CD4-positive, alpha-beta T cell treated with Interleukin-10 for 1 hour (primary cell): ENCODE results near the gene HMCN2.

Experiments
- DNase-seq: peaks from one replicate; pipeline ENCODE4 v3.0.0-alpha.2; 2020

HMCN2 gene

GRCh38 chr9:130454096-130454811, 188.7 kb downstream of the HMCN2 start:
- no peak for DNase-seq

GRCh38 chr9:130454812-130455325, 189.3 kb downstream of the HMCN2 start:
- DNase-seq, result no peak

DNA sequence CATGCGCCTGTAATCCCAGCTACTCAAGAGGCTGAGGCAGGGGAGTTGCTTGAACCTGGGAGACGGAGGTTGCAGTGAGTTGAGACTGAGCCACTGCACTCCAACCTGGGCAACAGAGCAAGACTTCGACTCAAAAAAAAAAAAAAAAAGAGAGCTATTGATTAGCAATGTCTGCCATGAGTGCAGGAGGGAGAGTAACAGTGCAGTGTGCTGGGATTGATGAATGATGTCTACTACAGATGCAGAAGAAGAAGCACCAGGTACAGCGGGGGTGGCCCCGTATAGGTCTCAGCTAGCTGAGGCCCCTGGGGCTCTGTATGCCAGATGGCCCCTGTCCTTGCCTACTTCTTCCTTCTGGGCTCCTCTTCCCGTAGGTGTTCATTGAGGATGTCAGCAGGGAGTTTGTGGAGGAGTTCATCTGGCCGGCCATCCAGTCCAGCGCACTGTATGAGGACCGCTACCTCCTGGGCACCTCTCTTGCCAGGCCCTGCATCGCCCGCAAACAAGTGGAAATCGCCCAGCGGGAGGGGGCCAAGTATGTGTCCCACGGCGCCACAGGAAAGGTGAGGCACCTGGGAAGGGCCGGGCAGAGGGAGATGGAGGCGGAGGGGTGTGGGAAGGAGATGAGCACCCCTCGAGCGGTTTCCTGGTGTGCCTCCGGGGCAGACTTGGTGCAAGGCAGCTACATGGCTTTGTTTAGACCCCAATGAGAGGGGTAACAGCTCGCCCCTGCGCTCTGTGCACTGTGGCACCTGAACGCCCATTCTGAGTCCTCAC, 192.7 kb downstream of the HMCN2 start:
- DNase-seq, result no peak

DNA sequence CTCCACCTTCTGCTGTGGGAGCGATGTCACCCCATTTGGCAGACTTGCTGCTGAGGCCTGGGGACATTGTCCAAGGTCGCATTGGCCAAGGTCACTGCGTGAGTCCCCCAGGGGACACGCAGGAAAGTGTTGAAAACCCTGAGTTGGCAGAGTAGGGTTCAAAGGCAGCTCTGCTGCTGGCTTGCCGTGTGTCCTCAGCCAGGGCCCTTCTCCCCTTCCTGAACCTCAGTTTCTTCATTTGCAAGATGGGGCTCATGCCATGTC, 193.2 kb downstream of the HMCN2 start:
- DNase-seq, result no peak

GRCh38 chr9:130459151-130459550, 193.6 kb downstream of the HMCN2 start:
- DNase-seq, result no peak

DNA sequence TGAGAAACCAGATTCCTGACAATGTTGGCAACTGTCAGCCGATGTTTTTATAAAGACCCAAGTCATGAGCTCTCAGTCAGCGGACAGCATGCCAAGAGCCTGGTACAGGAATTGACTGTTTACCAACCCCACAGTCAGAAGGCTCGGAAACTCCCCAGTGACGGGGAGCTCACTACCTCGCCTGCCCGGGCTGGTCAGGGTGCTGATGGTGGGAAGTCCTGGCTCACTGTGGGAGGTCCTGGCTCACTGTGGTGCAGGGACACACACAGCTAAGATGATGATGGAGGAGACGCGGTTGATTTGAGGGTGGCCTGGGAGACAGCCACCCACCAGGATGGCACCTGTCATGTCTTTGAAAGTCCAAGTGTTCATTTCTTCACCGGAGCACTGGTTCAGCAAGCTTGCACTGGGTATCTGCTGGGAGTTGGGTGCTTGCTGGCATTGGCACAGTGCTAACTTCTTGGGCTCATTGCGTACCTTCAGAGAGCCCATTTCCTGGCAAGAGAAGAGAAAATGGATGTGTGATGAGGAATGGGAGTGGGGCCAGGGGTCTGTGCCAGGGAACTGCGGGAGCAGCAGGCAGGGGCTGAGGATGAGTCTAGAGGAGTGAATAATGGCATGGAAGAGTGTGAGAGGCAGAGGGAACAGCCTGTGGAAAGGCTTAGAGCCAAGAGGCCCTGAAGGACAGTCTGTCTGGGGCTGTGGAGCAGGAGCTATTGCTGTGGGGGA, 194.5 kb downstream of the HMCN2 start:
- no peak for DNase-seq

DNA sequence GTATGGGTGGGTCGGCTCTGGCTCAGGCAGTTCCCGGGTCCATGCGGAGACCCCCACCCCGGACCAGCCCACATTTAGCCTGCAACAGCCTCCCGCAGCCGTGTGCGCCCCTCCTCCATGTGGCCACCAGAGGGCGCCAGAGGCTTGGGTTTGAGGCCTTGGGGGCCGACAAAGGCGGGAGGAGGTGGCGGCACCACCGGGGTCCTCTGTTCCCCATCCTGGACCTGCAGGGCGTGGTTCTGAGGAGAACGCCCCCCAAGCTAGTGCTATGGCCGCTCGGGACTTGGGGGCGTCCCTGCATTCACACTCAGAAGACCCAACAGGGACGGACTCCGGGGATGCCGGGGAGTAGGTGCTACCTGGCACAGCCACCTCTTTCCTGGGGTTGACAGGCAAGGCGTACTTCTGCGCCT, 195.7 kb downstream of the HMCN2 start:
- DNase-seq, result peak; percentile 63

DNA sequence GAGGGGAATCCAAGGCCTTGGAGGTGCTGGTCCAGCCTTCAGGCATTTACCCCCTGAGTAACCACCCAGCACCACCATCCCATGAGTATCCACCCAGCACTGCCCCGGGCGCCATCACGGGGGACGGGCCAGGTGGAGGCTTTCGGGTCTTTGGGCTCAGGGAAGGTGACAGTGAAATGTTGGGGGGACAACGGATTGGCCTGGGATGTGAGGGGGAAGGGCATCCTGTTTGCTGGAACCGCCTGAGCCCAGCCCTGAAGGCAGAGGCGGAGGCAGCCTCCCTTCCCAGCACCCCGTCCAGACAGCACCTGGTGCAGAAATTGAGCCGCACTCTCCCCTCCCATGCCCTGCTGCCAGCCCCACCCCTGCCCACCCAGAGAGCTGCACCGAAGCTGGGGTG, 196.2 kb downstream of the HMCN2 start:
- no peak for DNase-seq

DNA sequence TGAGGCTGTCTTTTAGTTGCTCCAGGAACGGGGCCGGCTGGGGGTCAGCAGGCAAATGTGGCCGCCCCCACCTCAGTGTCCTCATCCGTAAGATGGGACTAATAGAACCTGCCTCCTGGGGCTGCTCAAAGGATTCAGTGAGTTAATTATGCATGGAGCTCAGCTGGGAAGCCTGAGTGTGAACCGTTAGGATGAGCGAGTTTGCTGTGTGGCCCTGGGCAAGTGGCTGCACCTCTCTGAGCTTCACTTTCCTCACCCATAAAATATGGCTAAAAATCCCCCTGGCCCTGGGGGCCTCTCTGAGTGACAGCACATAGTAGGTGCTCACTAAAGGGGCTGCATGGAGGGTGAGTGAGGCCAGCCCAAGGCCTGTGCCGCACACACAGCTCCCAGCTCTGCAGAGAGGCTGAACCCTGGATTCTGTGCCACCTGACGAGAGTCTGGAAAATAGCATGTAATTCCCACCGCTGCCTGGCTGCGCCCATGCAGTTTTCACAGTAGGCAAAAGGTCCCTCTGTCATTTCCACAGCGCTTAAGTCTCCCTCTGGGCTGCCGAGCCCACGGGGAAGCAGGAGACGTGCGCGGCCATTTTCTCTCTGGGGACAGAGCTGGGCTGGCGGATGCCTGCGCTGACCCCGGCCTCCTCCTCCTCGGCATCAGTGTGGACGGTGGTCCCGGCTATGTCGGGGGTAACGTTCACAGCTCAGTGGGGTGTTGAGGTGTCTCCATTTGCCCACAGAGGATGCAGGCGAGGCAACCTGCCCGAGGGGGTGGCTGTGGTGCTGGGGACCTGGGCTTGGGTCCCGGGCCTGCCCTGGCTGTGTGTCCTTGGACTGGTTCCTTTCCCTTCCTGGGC, 197.4 kb downstream of the HMCN2 start:
- no peak for DNase-seq

- no peak for DNase-seq
These were observed 198.5 kb downstream of the HMCN2 start for GRCh38 chr9:130463763-130464745.

GRCh38 chr9:130465383-130466096, 200.0 kb downstream of the HMCN2 start:
- DNase-seq, result no peak

- DNase-seq, result no peak
These were observed 201.1 kb downstream of the HMCN2 start for GRCh38 chr9:130466537-130467217.

DNA sequence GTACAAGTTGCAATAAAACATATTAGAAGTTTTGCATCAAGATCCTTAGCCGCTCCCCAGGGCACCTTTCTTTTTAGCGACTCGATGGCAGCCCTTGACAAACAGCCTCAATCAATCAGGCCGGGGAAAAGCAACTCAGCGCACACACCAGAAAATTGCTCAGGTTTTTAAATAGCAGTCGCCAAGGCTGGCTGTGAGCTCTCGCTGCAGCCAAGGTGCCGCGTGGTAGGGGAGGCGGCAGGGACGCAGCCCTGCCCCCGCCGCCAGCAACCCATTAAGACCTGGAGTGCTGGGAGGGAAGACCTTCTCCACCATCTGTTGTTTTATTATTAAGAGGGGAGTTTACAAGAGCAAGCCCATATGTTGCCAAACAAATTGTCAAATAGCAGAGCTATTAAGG, 201.8 kb downstream of the HMCN2 start:
- no peak for DNase-seq

DNA sequence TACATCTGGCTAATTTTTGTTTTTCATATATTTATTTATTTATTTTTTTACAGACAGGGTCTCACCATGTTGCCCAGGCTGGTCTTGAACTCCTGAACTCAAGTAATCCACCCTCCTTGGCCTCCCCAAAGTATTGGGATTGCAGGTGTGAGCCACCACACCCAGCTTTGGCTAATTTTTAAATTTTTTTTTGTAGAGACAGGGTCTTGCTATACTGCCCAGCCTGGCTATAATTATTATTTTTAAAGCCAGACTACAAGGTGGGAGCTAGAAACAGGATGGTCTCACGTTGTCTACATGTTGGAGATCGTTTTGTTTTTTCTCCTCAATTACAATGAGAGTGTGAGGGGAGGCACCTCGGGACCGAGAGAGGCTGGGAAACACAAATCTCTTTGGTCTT, 203.0 kb downstream of the HMCN2 start:
- DNase-seq, result no peak

GRCh38 chr9:130470269-130470668, 204.7 kb downstream of the HMCN2 start:
- no peak for DNase-seq

DNA sequence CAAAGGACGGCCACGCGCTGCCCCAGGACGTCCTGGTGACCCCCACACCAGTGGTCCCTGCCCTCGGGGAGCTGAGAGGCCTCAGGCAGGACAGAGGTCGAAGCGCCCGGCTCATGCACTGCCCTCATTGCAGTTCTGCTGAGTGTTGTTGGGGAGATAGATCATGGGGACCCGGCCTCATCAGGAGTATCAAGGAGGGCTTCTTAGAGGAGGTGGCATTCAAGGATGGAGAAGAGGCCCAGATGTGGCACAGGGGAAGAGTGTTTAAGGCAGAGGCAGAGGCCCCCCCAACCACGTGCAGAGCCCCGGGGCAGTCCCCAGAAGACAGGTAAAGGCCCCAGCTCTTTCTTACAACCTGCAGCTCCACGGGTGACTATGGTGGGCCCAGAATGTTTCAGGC, 205.4 kb downstream of the HMCN2 start:
- DNase-seq, result no peak

GRCh38 chr9:130471411-130472183, 206.0 kb downstream of the HMCN2 start:
- no peak for DNase-seq

DNA sequence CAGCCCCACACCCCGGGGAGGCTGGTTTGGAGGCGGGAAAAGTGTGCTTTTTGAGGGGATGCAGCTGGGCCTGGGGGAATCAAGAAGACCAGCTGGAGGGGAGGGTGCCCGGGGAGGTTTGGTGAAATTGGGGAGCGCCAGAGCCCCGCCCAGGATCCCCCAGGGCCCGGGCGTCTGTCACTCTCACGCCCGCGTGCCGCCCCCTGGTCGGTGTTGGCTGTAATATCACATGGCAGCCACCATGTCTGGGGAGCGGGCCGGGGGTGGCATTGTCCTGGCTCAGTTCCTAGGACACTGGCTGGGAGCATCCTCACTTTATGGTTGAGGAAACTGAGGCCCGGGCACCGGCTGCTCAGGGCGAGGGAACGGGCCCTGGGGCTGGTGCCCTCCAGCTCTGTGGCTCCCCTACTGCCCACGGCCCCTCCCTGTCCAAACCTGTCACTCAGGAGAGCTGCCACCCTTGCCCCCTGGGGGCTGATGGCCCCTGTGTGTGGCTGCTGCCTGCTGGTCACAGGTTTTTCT, 206.7 kb downstream of the HMCN2 start:
- DNase-seq, result no peak

DNA sequence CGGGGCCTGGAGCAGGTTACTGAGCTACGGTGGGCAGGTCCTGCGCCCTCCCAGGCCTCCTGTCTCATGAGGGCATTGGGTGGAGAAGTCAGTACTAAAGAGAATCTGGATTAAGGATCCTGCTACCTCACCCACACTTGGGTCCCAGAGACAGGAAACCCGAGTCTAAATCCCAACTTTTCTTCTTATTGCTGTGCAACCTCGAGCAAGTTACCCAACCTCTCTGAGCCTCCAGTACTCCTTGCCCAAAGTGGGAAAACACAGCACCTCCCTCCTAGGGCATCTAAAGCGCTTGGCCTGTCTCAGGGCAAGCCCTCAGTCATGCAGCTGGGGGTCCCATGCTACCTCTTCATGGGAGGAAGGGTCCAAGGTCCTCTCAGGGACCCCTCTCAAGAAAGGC, 207.4 kb downstream of the HMCN2 start:
- no peak for DNase-seq
